Epithelial cell of esophagus (primary cell): ENCODE results near the gene C1QTNF7.

ENCODE experiments used
- DNase-seq: peaks from one replicate; pipeline ENCODE4 v3.0.0; 2010; ENCODE audit warnings: low read depth
- H3K4me3 ChIP-seq: 2 replicates; pipeline ENCODE4 v1.5.1; 2011; ENCODE audit warnings: mild to moderate bottlenecking, low read length, control low read depth
- TF ChIP-seq, protein P1 (sequence below): IDR thresholded peaks from 2 replicates; pipeline ENCODE4 v1.5.1; 2011; ENCODE audit warnings: low read depth, mild to moderate bottlenecking, low read length, control low read depth, inconsistent platforms; ENCODE audit not compliant: insufficient read depth; ENCODE audit errors: missing control alignments

The C1QTNF7 gene

DNA sequence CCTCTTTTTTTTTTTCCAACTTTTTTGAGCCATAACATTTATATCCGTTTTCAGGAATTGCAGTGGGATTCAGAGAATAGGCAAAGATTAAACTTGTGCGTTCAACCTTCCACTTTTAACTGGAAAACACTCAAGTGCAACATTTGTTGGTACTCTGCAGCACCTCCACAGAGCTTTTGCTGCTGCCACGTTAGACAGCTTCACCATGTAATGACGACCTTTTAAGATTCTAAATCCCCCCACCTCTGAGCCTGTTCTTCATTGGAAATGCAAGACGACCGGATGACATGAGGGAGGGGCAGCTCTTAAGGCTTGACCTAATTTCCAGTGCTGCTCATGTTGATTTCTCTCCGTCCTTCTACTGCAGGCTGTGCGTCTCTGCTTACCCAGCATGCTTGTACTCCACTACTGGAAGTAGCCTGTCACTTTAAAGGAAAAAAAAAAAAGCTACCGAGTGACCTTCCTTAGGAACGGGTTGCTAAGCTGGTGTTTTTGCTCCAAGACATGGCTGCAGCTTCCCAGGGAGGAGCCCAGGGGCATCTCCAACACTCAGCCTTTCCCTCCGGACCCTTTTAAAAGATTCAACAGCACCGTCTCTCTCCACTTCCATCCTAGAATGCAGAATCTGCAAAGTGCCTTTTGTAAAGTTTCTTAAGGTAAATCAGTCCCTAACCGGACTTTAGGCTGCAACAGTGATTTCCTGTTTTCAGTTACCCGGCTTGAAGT is 41.7 kb downstream of the C1QTNF7 start, which contains the start of gene CC2D2A:
TSS of gene CC2D2A (plus strand) at position 481 of the 726 bp plus-strand sequence. CDS start 6,051 bp downstream, outside the sequence.
- peak; percentile 44 for DNase-seq
- TF ChIP-seq, protein P1, sequence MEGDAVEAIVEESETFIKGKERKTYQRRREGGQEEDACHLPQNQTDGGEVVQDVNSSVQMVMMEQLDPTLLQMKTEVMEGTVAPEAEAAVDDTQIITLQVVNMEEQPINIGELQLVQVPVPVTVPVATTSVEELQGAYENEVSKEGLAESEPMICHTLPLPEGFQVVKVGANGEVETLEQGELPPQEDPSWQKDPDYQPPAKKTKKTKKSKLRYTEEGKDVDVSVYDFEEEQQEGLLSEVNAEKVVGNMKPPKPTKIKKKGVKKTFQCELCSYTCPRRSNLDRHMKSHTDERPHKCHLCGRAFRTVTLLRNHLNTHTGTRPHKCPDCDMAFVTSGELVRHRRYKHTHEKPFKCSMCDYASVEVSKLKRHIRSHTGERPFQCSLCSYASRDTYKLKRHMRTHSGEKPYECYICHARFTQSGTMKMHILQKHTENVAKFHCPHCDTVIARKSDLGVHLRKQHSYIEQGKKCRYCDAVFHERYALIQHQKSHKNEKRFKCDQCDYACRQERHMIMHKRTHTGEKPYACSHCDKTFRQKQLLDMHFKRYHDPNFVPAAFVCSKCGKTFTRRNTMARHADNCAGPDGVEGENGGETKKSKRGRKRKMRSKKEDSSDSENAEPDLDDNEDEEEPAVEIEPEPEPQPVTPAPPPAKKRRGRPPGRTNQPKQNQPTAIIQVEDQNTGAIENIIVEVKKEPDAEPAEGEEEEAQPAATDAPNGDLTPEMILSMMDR: no peak
- H3K4me3 ChIP-seq: peak within 1 kb of the TSS; percentile 43

DNA sequence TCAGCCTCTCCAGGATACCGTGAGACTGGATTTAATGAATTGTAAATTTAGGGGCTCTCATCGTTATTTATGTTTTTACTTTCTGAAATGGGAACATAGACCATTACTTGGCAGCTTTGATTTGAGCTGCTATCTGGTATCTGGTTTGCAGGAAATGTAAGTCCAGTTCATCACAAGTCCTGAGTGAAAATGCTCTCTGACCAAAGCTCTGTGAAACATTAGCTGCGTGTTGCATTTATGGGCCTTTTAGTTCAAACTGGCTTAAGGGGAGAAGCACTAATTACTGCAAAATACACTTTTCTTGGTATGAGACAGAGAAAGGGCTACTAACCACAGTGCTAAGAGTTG is 42.3 kb downstream of the C1QTNF7 start:
- DNase-seq: no peak
- peak overlapping the region; percentile 43 for H3K4me3 ChIP-seq
- TF ChIP-seq, protein P1: no peak

DNA sequence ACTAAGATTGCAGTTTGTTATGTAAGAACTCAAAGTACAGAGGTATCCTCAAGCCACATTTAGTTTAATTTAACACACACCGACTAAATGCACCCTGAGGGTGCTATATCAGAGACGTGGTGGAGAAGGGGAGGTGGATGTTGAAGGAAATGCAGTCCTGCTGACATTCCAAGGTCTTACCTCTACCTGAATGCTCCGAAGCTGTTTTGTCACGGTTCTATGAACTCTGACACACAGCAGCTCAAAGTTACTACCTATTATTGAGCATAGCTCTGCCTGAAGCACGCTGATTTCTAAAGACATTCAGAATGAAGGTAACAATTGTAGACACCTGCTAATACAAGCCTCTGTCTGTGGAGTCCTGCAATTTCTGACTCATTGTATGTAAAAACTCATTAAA is 48.6 kb downstream of the C1QTNF7 start:
- no peak overlapping the region for H3K4me3 ChIP-seq
- TF ChIP-seq, protein P1: no peak
- DNase-seq: no peak

DNA sequence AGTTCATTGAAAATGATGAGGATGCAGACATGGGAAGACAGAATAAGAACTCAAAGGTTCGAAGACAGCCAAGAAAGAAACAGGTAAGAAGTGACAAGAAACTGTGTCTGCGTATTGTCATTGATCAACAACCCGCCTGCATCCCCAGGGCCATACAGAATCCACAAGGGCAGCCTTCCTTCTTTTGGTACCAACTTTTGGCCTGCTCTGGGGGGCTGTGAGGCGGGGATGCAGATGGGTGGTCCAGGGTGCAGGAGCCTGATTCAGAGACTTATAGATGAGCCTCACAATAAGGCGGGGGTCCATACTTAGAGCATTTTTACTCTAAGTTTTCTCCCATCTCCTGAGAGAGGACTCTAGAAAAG is 50.9 kb downstream of the C1QTNF7 start:
- H3K4me3 ChIP-seq: no peak overlapping the region
- TF ChIP-seq, protein P1: no peak
- DNase-seq: no peak

DNA sequence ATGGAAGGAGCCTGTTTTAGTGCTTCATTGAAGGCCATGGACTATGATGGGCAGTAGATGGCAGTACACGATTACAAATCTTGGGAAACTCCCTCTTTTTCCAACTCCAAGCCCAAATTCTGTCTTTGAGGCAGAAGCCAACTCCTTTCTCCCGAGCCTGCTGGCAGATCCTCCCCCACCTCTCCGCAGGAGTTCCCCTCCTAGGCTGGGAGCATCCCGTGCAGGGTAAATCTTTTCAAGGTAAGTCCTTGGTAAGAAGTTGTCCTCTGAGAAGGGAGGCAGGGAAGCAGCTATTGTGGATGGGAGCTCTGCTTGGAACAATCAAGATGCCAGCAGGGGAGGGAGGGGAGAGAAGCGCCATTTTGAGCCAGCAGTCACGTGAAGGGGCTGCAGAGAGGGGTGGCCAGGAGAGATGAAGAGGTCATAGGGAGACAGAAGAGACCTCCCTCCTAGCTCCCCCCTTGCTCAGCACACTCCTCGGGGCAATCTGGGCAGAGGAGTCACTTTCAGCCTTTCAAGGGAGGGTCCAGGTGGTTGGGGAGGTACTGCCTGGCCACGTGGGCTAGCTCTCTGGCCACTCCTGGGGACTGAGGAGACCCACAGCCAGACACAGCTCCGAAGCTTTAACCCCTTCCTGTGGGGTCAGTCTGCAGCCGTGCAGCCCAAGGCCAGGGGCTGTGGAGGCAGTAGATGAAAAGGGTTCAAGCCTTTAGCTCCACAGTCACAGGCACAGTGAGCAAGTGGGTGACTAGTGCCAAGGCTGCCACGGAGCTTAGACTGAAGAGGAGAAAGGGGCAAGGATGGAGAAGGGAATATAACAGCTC is 51.5 kb downstream of the C1QTNF7 start:
- peak; percentile 85 for DNase-seq
- TF ChIP-seq, protein P1: peak; percentile 83
- H3K4me3 ChIP-seq: peak overlapping the region; percentile 78

DNA sequence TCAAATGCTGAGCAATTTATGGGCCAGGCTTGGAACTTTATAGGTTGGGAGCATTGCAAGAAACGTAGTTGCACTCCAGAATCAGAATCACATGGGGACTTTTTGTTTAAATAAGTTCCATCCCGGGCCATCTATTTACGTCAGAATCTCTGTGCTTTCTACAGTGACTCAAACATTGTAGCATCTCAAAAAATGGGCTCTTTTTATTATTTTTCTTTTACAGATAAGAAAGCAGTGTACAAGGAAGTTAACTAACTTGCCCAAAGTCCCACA is 52.0 kb downstream of the C1QTNF7 start:
- no peak for DNase-seq
- H3K4me3 ChIP-seq: peak overlapping the region; percentile 78
- TF ChIP-seq, protein P1: no peak
